GM12878 (cell line): Measurements from ENCODE around the gene DCAF6. TPM values are rescaled to one million over a fixed set of nuclear protein-coding genes. Genes with fewer than 3 reads are reported as not detected.

Experiments used
- ATAC-seq: fragments of 200-7000 bp; cut with Tn5 transposase; 3 replicates; pipeline ENCODE4 v1.9.1; 2020; ENCODE audit warnings: mild to moderate bottlenecking, moderate library complexity
- BruUV-seq: library from RNA; stranded (reverse); fragments of 400-500 nt; replicated peaks from 2 replicates; lab custom pipeline; 2021; lab: Mats Ljungman, UMichigan
- CTCF ChIA-PET: fragments of 300-600 bp; sonication (Branson Sonifier 250); formaldehyde crosslinking; extraction: SDS; loops from one replicate; lab custom pipeline; 2021; ENCODE audit warnings: inconsistent platforms; lab: Yijun Ruan, JAX
- POLR2A ChIA-PET: fragments of 350-600 bp; formaldehyde crosslinking; extraction: SDS; loops from one replicate; lab custom pipeline; 2021; ENCODE audit warnings: inconsistent platforms; lab: Charles Lee
- RAD21 ChIA-PET: fragments of 300-600 bp; sonication (Branson Sonifier 250); formaldehyde crosslinking; loops from one replicate; lab custom pipeline; 2023; ENCODE audit warnings: antibody characterized with exemption; ENCODE audit not compliant: unreplicated experiment; lab: Charles Lee
- SMC1A ChIA-PET: fragments of 300-600 bp; sonication (Branson Sonifier 250); formaldehyde crosslinking; loops from one replicate; lab custom pipeline; 2023; ENCODE audit not compliant: unreplicated experiment, uncharacterized antibody; lab: Charles Lee
- DNase-seq: peaks from one replicate; pipeline ENCODE4 v3.0.0-alpha.2; 2011; ENCODE audit warnings: low read depth, low spot score
- FAIRE-seq: peaks from 3 replicates; lab custom pipeline; 2011; peaks lifted over from hg19 to GRCh38; lab: Jason Lieb, UNC
- H2AFZ ChIP-seq: 2 replicates; pipeline ENCODE4 v1.6.0; 2011; ENCODE audit warnings: low read depth, low read length, control low read depth; ENCODE audit not compliant: control insufficient read depth
- H3K27ac ChIP-seq: 2 replicates; pipeline ENCODE4 v1.5.1; 2011; ENCODE audit warnings: control low read depth; ENCODE audit not compliant: control insufficient read depth, insufficient read depth
- H3K27me3 ChIP-seq, 2 experiments: replicated peaks in 1 of 2; 2 replicates each; pipeline versions ENCODE4 v1.6.0 to v1.6.1; 2011; ENCODE audit warnings: low read length in 1 of 2; ENCODE audit not compliant: control insufficient read depth in 2 of 2, insufficient read depth in 2 of 2
- H3K36me3 ChIP-seq, 2 experiments: 2 replicates each; pipeline ENCODE4 v1.5.1; 2011; ENCODE audit warnings: low read length in 1 of 2; ENCODE audit not compliant: control insufficient read depth in 2 of 2, insufficient read depth in 2 of 2
- H3K4me1 ChIP-seq: 2 replicates; pipeline ENCODE4 v1.6.1; 2011; ENCODE audit warnings: mild to moderate bottlenecking, low read length, moderate library complexity, mixed read lengths; ENCODE audit not compliant: control insufficient read depth, insufficient read depth
- H3K4me2 ChIP-seq: 2 replicates; pipeline ENCODE4 v1.6.0; 2011; ENCODE audit warnings: control low read depth; ENCODE audit not compliant: control insufficient read depth, insufficient read depth
- H3K4me3 ChIP-seq: fragments of 200-600 bp; sonication (generic); 2 replicates; pipeline ENCODE4 v1.5.1; 2016
- H3K79me2 ChIP-seq: 2 replicates; pipeline ENCODE4 v1.6.0; 2011; ENCODE audit warnings: low read length; ENCODE audit not compliant: control insufficient read depth, insufficient read depth
- H3K9ac ChIP-seq: 2 replicates; pipeline ENCODE4 v1.8.0; 2011; ENCODE audit warnings: low read length, control low read depth, mixed read lengths; ENCODE audit not compliant: control insufficient read depth, insufficient read depth
- H3K9me3 ChIP-seq: replicated peaks from 3 replicates; pipeline ENCODE4 v1.5.1; 2011; ENCODE audit warnings: mild to moderate bottlenecking, low read length; ENCODE audit not compliant: control insufficient read depth, insufficient read depth
- H4K20me1 ChIP-seq: 2 replicates; pipeline ENCODE4 v1.6.0; 2011; ENCODE audit not compliant: control insufficient read depth, insufficient read depth
- ATF7 ChIP-seq: fragments of 450-650 bp; IDR thresholded peaks from 2 replicates; pipeline ENCODE4 v1.6.1; 2016; ENCODE audit warnings: low read depth, mild to moderate bottlenecking
- CBFB ChIP-seq: IDR thresholded peaks from 2 replicates; pipeline ENCODE4 v1.6.1; 2016; ENCODE audit warnings: antibody characterized with exemption, low read depth
- CBX3 ChIP-seq: fragments of 200-600 bp; sonication (generic); IDR thresholded peaks from 2 replicates; pipeline ENCODE4 v1.6.1; 2016; ENCODE audit warnings: low read depth, borderline replicate concordance
- CREB1 ChIP-seq: IDR thresholded peaks from 2 replicates; pipeline ENCODE4 v1.6.1; 2012; ENCODE audit warnings: low read depth, mild to moderate bottlenecking, inconsistent platforms
- KAT2A ChIP-seq: conservative IDR thresholded peaks from 2 replicates; pipeline ENCODE4 v1.6.1; 2011; ENCODE audit warnings: low read depth, low read length; ENCODE audit not compliant: control insufficient read depth
- NR2C1 ChIP-seq: fragments of 450-650 bp; IDR thresholded peaks from 2 replicates; pipeline ENCODE4 v1.6.1; 2017; ENCODE audit warnings: antibody characterized with exemption, mild to moderate bottlenecking, moderate library complexity
- NR2C2 ChIP-seq: IDR thresholded peaks from 2 replicates; pipeline ENCODE4 v1.6.1; 2011; ENCODE audit warnings: borderline replicate concordance, low read depth; ENCODE audit not compliant: control insufficient read depth, insufficient read length
- PAX5 ChIP-seq: IDR thresholded peaks from 2 replicates; pipeline ENCODE4 v1.6.1; 2011; ENCODE audit warnings: low read depth, low read length, borderline replicate concordance
- SIN3A ChIP-seq: IDR thresholded peaks from 2 replicates; pipeline ENCODE4 v1.6.1; 2012; ENCODE audit warnings: low read depth, low read length, improper control_type of control experiment
- SRF ChIP-seq, 2 experiments: IDR thresholded peaks; 2 replicates each; pipeline ENCODE4 v1.6.1; 2011; ENCODE audit warnings: low read depth in 2 of 2, low read length in 2 of 2, mild to moderate bottlenecking in 1 of 2, moderate library complexity in 1 of 2
- TCF3 ChIP-seq: IDR thresholded peaks from 2 replicates; pipeline ENCODE4 v1.6.1; 2012; ENCODE audit warnings: low read depth, mild to moderate bottlenecking, low read length, borderline replicate concordance; ENCODE audit not compliant: insufficient read depth
- YY1 ChIP-seq: IDR thresholded peaks from 2 replicates; pipeline ENCODE4 v1.6.1; 2011; ENCODE audit warnings: low read depth, mild to moderate bottlenecking, low read length
- WGBS: methylation state at CpG from one replicate; pipeline ENCODE4 v1.1.6; 2016; ENCODE audit warnings: low lambda C conversion rate; ENCODE audit not compliant: insufficient replicate concordance, insufficient coverage; ENCODE audit errors: missing lambda C conversion rate; 5-methylcytosine and 5-hydroxymethylcytosine counted together
- in situ Hi-C: fragments of 300-500 bp; cut with MboI; formaldehyde crosslinking; loops from 9 replicates; pipeline ENCODE4 v1.14.3; 2018; ENCODE audit warnings: mixed read lengths
- intact Hi-C: fragments of 100-400 bp; cut with micrococcal nuclease; formaldehyde crosslinking; loops from one replicate; pipeline ENCODE4 v1.14.2; 2022; ENCODE audit not compliant: unreplicated experiment
- polyA plus RNA-seq, 11 experiments: library from polyadenylated mRNA; depleted of rRNA in 4 of 11; unstranded in 6 of 11; stranded (reverse) in 5 of 11; fragments of >200 nt; fragmentation: Nextera tagmentation in 4 of 11; fragmentation: Illumina TruSeq in 1 of 11; extraction: Ambion mirVana in 4 of 11; extraction: Trizol in 1 of 11; gene quantifications; 1 replicate in 1 of 11; 2 replicates in 10 of 11; pipeline versions ENCODE4 v1.2.1 to v1.2.3, GENCODE V29; 2011 to 2016; ENCODE audit warnings: inconsistent platforms in 2 of 11, missing spikeins in 2 of 11, low read depth in 1 of 11
- total RNA-seq, 4 experiments: library from RNA; depleted of rRNA in 3 of 4; stranded (reverse); fragments of >200 nt in 3 of 4; fragmentation: Illumina TruSeq in 1 of 4; extraction: Trizol in 1 of 4; gene quantifications; 2 replicates each; pipeline versions ENCODE4 v1.2.1 to v1.2.3, GENCODE V29; 2013 to 2021
- TF ChIP-seq, protein P1 (sequence below): fragments of 450-650 bp; IDR thresholded peaks from 2 replicates; pipeline ENCODE4 v1.6.1; 2016; ENCODE audit warnings: mild to moderate bottlenecking
- TF ChIP-seq, protein P2 (sequence below): fragments of 450-650 bp; conservative IDR thresholded peaks from 2 replicates; pipeline ENCODE4 v1.6.1; 2017; ENCODE audit warnings: mild to moderate bottlenecking, moderate library complexity
- TF ChIP-seq, protein P3 (sequence below): fragments of 450-650 bp; formaldehyde crosslinking; IDR thresholded peaks from 2 replicates; pipeline ENCODE4 v1.5.0; 2022; ENCODE audit warnings: mild to moderate bottlenecking, missing genetic modification characterization
- TF ChIP-seq, protein P4 (sequence below): IDR thresholded peaks from 2 replicates; pipeline ENCODE4 v1.6.1; 2011; ENCODE audit warnings: low read depth, low read length, improper control_type of control experiment, borderline replicate concordance
- TF ChIP-seq, protein P5 (sequence below): IDR thresholded peaks from 2 replicates; pipeline ENCODE4 v1.6.1; 2012; ENCODE audit warnings: low read depth, low read length, improper control_type of control experiment

Gene DCAF6
- total and polyA plus RNA-seq, 10 of the 15 experiments (the other 5 are each of a cell fraction or from before 2014, with no cell fraction given), result 11.4 to 62.7 (median 33.0) TPM

DNA sequence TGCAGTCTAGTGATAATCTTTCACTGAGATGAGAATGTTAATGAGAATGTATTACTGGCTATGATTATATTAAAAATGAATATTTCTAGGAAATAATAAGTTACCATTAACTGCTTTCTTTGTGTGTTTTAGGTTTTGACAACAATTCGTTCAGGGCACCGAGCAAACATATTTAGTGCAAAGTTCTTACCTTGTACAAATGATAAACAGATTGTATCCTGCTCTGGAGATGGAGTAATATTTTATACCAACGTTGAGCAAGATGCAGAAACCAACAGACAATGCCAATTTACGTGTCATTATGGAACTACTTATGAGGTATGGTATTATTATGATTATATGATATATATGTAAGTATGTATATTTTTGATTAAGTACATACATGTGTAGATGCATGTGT lies 38.2 kb downstream of the DCAF6 start:
- H3K4me1 ChIP-seq, result no peaks in the 10 kb centered on the region
- SMC1A ChIA-PET, result interaction anchor here (1.0 kb wide), 1 partner anchor 32 kb away, joined by 3 read pairs; no protein-coding TSS in a partner anchor
- TF ChIP-seq CBFB (no peak), SIN3A (no peak), NR2C1 (no peak), YY1 (no peak), KAT2A (no peak), ATF7 (no peak), TCF3 (no peak), CREB1 (no peak), PAX5 (no peak), NR2C2 (no peak), CBX3 (no peak), SRF (IDR thresholded peaks at IDR 0.05; ENCODE audit: low read depth in 2 of 2, low read length in 2 of 2) (no peak)
- TF ChIP-seq, protein P1, sequence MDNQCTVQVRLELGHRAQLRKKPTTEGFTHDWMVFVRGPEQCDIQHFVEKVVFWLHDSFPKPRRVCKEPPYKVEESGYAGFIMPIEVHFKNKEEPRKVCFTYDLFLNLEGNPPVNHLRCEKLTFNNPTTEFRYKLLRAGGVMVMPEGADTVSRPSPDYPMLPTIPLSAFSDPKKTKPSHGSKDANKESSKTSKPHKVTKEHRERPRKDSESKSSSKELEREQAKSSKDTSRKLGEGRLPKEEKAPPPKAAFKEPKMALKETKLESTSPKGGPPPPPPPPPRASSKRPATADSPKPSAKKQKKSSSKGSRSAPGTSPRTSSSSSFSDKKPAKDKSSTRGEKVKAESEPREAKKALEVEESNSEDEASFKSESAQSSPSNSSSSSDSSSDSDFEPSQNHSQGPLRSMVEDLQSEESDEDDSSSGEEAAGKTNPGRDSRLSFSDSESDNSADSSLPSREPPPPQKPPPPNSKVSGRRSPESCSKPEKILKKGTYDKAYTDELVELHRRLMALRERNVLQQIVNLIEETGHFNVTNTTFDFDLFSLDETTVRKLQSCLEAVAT, result no peak
- TF ChIP-seq, protein P2, sequence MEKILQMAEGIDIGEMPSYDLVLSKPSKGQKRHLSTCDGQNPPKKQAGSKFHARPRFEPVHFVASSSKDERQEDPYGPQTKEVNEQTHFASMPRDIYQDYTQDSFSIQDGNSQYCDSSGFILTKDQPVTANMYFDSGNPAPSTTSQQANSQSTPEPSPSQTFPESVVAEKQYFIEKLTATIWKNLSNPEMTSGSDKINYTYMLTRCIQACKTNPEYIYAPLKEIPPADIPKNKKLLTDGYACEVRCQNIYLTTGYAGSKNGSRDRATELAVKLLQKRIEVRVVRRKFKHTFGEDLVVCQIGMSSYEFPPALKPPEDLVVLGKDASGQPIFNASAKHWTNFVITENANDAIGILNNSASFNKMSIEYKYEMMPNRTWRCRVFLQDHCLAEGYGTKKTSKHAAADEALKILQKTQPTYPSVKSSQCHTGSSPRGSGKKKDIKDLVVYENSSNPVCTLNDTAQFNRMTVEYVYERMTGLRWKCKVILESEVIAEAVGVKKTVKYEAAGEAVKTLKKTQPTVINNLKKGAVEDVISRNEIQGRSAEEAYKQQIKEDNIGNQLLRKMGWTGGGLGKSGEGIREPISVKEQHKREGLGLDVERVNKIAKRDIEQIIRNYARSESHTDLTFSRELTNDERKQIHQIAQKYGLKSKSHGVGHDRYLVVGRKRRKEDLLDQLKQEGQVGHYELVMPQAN, result no peak
- TF ChIP-seq, protein P3, sequence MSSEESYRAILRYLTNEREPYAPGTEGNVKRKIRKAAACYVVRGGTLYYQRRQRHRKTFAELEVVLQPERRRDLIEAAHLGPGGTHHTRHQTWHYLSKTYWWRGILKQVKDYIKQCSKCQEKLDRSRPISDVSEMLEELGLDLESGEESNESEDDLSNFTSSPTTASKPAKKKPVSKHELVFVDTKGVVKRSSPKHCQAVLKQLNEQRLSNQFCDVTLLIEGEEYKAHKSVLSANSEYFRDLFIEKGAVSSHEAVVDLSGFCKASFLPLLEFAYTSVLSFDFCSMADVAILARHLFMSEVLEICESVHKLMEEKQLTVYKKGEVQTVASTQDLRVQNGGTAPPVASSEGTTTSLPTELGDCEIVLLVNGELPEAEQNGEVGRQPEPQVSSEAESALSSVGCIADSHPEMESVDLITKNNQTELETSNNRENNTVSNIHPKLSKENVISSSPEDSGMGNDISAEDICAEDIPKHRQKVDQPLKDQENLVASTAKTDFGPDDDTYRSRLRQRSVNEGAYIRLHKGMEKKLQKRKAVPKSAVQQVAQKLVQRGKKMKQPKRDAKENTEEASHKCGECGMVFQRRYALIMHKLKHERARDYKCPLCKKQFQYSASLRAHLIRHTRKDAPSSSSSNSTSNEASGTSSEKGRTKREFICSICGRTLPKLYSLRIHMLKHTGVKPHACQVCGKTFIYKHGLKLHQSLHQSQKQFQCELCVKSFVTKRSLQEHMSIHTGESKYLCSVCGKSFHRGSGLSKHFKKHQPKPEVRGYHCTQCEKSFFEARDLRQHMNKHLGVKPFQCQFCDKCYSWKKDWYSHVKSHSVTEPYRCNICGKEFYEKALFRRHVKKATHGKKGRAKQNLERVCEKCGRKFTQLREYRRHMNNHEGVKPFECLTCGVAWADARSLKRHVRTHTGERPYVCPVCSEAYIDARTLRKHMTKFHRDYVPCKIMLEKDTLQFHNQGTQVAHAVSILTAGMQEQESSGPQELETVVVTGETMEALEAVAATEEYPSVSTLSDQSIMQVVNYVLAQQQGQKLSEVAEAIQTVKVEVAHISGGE (CRISPR knock-in tag), result no peak
- TF ChIP-seq, protein P4, sequence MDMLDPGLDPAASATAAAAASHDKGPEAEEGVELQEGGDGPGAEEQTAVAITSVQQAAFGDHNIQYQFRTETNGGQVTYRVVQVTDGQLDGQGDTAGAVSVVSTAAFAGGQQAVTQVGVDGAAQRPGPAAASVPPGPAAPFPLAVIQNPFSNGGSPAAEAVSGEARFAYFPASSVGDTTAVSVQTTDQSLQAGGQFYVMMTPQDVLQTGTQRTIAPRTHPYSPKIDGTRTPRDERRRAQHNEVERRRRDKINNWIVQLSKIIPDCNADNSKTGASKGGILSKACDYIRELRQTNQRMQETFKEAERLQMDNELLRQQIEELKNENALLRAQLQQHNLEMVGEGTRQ, result no peak
- TF ChIP-seq, protein P5, sequence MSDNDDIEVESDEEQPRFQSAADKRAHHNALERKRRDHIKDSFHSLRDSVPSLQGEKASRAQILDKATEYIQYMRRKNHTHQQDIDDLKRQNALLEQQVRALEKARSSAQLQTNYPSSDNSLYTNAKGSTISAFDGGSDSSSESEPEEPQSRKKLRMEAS, result no peak
- RAD21 ChIA-PET, result no interaction called here
- no peak overlapping the region for H3K4me3 ChIP-seq
- no peaks in the 10 kb centered on the region for H3K27me3 ChIP-seq
- ATAC-seq (no peak), FAIRE-seq (no peak), DNase-seq (no peak)
- no peaks in the 10 kb centered on the region for H4K20me1 ChIP-seq
- no peak overlapping the region for H2AFZ ChIP-seq
- 98% methylated on average over 4 of the region's 4 CpGs for WGBS
- H3K36me3 ChIP-seq, result peaks cover 0 to 18% of the 10 kb centered on the region in 2 experiments; a peak in 2 of 4 replicates
- H3K27ac ChIP-seq, result no peak overlapping the region
- no peak overlapping the region for H3K4me2 ChIP-seq
- no peaks in the 10 kb centered on the region; the same call in 1 of the 3 replicates for H3K9me3 ChIP-seq
- CTCF ChIA-PET, result no interaction called here
- POLR2A ChIA-PET, result no interaction called here
- BruUV-seq, result no TSS peak
- intact Hi-C loops (no loop called here), in situ Hi-C loops (no loop called here)
- H3K9ac ChIP-seq, result no peak overlapping the region
- no peaks in the 10 kb centered on the region; the same call in 1 of the 2 replicates for H3K79me2 ChIP-seq
